Activated CD4-positive, alpha-beta memory T cell treated with anti-CD3 and anti-CD28 coated beads for 36 hours (primary cell): ENCODE measurements around the gene ITGA8. TPM values are rescaled to one million over a fixed set of nuclear protein-coding genes. Genes with fewer than 3 reads are reported as not detected.
"Not testable (repeated sequence)": the region's sequence is repeated elsewhere in the genome, so short reads cannot be mapped to it uniquely, and the experiment has no call there.

ENCODE experiments used
- CTCF ChIA-PET: fragments of 350-600 bp; sonication (Branson Sonifier 250); formaldehyde crosslinking; loops from one replicate; lab custom pipeline; 2021; ENCODE audit warnings: antibody characterized with exemption, inconsistent platforms; lab: Charles Lee
- POLR2A ChIA-PET: fragments of 350-600 bp; sonication (Branson Sonifier 250); formaldehyde crosslinking; loops from one replicate; lab custom pipeline; 2021; ENCODE audit warnings: antibody characterized with exemption; lab: Charles Lee
- DNase-seq: peaks from one replicate; pipeline ENCODE4 v3.0.0-alpha.2; 2020
- H3K27ac Mint-ChIP-seq: one replicate; pipeline ENCODE4 v1.8.0; 2021; ENCODE audit warnings: mixed read lengths
- H3K27me3 Mint-ChIP-seq: one replicate; pipeline ENCODE4 v1.8.0; 2021; ENCODE audit warnings: mixed read lengths
- H3K36me3 Mint-ChIP-seq: one replicate; pipeline ENCODE4 v1.8.0; 2021; ENCODE audit warnings: mixed read lengths
- H3K4me1 Mint-ChIP-seq: one replicate; pipeline ENCODE4 v1.8.0; 2021; ENCODE audit warnings: low read depth, mixed read lengths
- H3K4me3 Mint-ChIP-seq: one replicate; pipeline ENCODE4 v1.8.0; 2021; ENCODE audit warnings: mild to moderate bottlenecking, mixed read lengths
- H3K9me3 Mint-ChIP-seq: one replicate; pipeline ENCODE4 v1.8.0; 2021; ENCODE audit warnings: mixed read lengths
- intact Hi-C: fragments of 100-400 bp; cut with micrococcal nuclease; formaldehyde crosslinking; loops from one replicate; pipeline ENCODE4 v1.15.1; 2023
- total RNA-seq, 2 experiments: library from RNA; stranded (reverse); gene quantifications; one replicate each; pipeline ENCODE4 v1.2.3, GENCODE V29; 2021

ITGA8 gene
- not detected for total RNA-seq

- ChIA-PET CTCF (interaction anchor here (1.2 kb wide), 3 partner anchors 107 to 286 kb away, joined by 3 to 4 read pairs (median 3); no protein-coding TSS in a partner anchor), POLR2A (no interaction called here)
- H3K36me3 Mint-ChIP-seq = no peaks in the 10 kb centered on the region
- H3K27ac Mint-ChIP-seq = no peak within 1 kb of the TSS
- H3K4me1 Mint-ChIP-seq = peaks cover 5% of the 10 kb centered on the region
- DNase-seq = no peak
- no peaks in the 10 kb centered on the region for H3K9me3 Mint-ChIP-seq
- no peak within 1 kb of the TSS for H3K4me3 Mint-ChIP-seq
- peaks cover 35% of the 10 kb centered on the region for H3K27me3 Mint-ChIP-seq
- intact Hi-C loops = loop anchor here (10.0 kb wide), 1 partner anchor 135 kb away; no protein-coding TSS in a partner anchor
Observed at GRCh38 chr10:15719899-15720634, at the start of gene ITGA8. ITGA8 (minus strand) TSS chr10:15719922; CDS start chr10:15719771, 151 bp downstream.

- Mint-ChIP-seq H3K4me3 (no peak overlapping the region), H3K4me1 (no peaks in the 10 kb centered on the region), H3K27ac (no peak overlapping the region), H3K36me3 (peaks cover 4% of the 10 kb centered on the region), H3K9me3 (peaks cover 12% of the 10 kb centered on the region), H3K27me3 (no peaks in the 10 kb centered on the region)
- POLR2A ChIA-PET = no interaction called here
- CTCF ChIA-PET = no interaction called here
- intact Hi-C loops = no loop called here
- no peak for DNase-seq
Observed at GRCh38 chr10:15764892-15765454, 45.3 kb upstream of the ITGA8 start.

GRCh38 chr10:15763006-15763405 lies 43.3 kb upstream of the ITGA8 start:
- Mint-ChIP-seq H3K27ac (no peak overlapping the region), H3K4me3 (no peak overlapping the region), H3K4me1 (no peaks in the 10 kb centered on the region), H3K36me3 (peaks cover 2% of the 10 kb centered on the region), H3K27me3 (no peaks in the 10 kb centered on the region), H3K9me3 (peaks cover 12% of the 10 kb centered on the region)
- ChIA-PET CTCF (no interaction called here), POLR2A (no interaction called here)
- no peak for DNase-seq
- intact Hi-C loops = no loop called here

DNA sequence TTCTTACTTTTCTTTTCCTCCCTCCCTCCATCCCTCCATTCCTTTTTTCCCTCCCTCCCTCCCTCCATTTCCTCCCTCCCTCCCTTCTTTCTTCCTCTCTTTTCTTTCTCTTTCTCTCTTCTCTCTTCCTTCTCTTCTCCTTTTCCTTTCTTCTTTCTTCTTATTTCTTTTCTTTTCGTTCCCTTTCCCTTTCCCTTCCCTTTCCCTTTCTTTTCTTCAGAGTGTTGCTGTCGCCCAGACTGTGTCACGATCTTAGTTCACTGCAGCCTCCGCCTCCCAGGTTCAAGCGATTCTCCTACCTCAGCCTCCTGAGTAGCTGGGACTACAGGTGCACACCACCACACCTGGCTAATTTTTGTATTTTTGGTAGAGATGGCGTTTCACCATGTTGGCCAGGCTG lies 42.5 kb upstream of the ITGA8 start:
- H3K27me3 Mint-ChIP-seq, H3K4me3 Mint-ChIP-seq, POLR2A ChIA-PET, H3K4me1 Mint-ChIP-seq, CTCF ChIA-PET, DNase-seq, H3K27ac Mint-ChIP-seq, intact Hi-C loops, H3K36me3 Mint-ChIP-seq: not testable (repeated sequence)
- peaks cover 12% of the 10 kb centered on the region for H3K9me3 Mint-ChIP-seq

- CTCF ChIA-PET, H3K36me3 Mint-ChIP-seq, H3K4me3 Mint-ChIP-seq, POLR2A ChIA-PET, H3K27ac Mint-ChIP-seq, H3K27me3 Mint-ChIP-seq, H3K4me1 Mint-ChIP-seq, DNase-seq, intact Hi-C loops: not testable (repeated sequence)
- H3K9me3 Mint-ChIP-seq = peaks cover 12% of the 10 kb centered on the region
Observed at GRCh38 chr10:15761224-15761623, 41.5 kb upstream of the ITGA8 start.

DNA sequence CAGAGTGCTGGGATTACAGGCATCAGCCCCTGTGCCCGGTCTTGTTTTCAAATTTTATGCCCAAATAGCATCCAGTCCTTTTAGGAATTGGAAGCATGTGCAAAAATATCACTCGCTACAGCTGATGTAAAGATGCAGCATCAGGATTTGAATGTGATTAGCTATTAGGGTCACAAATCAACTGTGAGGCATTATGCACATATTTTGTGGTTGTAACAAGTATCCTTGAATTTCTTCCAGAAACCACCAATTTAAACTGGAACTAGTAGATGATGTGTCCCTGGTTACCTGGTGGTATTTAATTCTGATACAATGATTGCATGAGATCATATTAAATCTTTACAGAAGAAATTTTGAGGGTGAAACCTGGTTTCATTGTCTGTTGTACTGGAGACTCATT lies 41.0 kb upstream of the ITGA8 start:
- ChIA-PET CTCF (no interaction called here), POLR2A (no interaction called here)
- Mint-ChIP-seq H3K27me3 (peaks cover 6% of the 10 kb centered on the region), H3K27ac (no peak overlapping the region), H3K9me3 (peaks cover 12% of the 10 kb centered on the region), H3K4me1 (no peaks in the 10 kb centered on the region), H3K36me3 (peaks cover 2% of the 10 kb centered on the region), H3K4me3 (no peak overlapping the region)
- intact Hi-C loops = no loop called here
- DNase-seq = no peak

- H3K4me1 Mint-ChIP-seq = no peaks in the 10 kb centered on the region
- ChIA-PET POLR2A (no interaction called here), CTCF (interaction anchor here (0.6 kb wide), 1 partner anchor 392 kb away, joined by 4 read pairs; no protein-coding TSS in a partner anchor)
- H3K27ac Mint-ChIP-seq = no peak overlapping the region
- DNase-seq = no peak
- peaks cover 5% of the 10 kb centered on the region for H3K9me3 Mint-ChIP-seq
- peaks cover 2% of the 10 kb centered on the region for H3K36me3 Mint-ChIP-seq
- H3K4me3 Mint-ChIP-seq = no peak overlapping the region
- intact Hi-C loops = no loop called here
- peaks cover 8% of the 10 kb centered on the region for H3K27me3 Mint-ChIP-seq
Observed at GRCh38 chr10:15759265-15759664, 39.5 kb upstream of the ITGA8 start.

- no peak overlapping the region for H3K4me3 Mint-ChIP-seq
- CTCF ChIA-PET = interaction anchor here (0.6 kb wide), 1 partner anchor 392 kb away, joined by 4 read pairs; no protein-coding TSS in a partner anchor
- intact Hi-C loops = no loop called here
- peaks cover 3% of the 10 kb centered on the region for H3K9me3 Mint-ChIP-seq
- POLR2A ChIA-PET = no interaction called here
- no peaks in the 10 kb centered on the region for H3K4me1 Mint-ChIP-seq
- DNase-seq = no peak
- H3K27ac Mint-ChIP-seq = no peak overlapping the region
- H3K36me3 Mint-ChIP-seq = peaks cover 2% of the 10 kb centered on the region
- H3K27me3 Mint-ChIP-seq = peaks cover 8% of the 10 kb centered on the region
Observed at GRCh38 chr10:15758618-15759017, 38.9 kb upstream of the ITGA8 start.

DNA sequence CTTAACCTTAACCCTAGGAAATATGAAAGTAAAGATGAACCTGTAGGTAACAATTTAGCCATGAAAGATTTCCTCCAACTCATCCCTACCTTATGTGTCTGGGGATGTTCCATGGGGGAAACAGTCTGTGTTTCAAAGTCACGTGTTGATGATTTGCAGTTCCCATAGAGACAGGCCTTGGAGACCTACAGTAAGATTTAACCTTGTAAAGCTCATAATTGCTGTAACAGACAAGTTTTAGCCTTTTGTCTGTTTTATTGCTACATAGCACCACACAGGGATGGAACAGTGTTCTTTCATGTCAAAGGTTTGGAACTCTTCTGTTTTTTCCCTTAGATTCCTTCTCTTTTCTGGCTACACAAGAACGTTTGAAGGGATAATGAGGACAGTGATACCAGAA lies 35.2 kb upstream of the ITGA8 start:
- POLR2A ChIA-PET = no interaction called here

DNA sequence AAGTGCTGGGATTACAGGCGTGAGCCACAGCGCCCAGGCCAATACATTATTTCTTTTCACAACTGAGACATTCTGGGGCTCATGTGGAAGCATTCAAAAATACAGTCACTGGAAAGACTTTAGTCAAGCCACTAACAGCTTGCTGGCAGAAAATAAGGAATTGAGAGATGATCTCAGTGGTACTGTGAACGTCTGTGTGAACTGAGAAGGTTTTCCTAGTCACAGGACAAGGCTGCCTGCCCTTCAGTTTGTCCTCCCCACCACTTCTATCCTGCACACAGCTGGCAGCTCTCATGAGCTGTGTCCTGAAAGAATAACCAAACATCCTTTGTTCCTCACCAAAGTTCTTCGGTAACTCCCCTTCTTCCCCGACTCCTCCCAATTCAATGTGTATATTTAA lies 31.3 kb upstream of the ITGA8 start:
- Mint-ChIP-seq H3K9me3 (no peaks in the 10 kb centered on the region), H3K36me3 (no peaks in the 10 kb centered on the region), H3K4me3 (no peak overlapping the region), H3K27ac (no peak overlapping the region), H3K27me3 (peaks cover 20% of the 10 kb centered on the region), H3K4me1 (no peaks in the 10 kb centered on the region)
- intact Hi-C loops = no loop called here
- CTCF ChIA-PET = no interaction called here
- POLR2A ChIA-PET = no interaction called here
- DNase-seq = no peak

More for the DNA sequence above, 35.2 kb upstream of the ITGA8 start:
- CTCF ChIA-PET = no interaction called here
- no peaks in the 10 kb centered on the region for H3K36me3 Mint-ChIP-seq
- intact Hi-C loops = no loop called here
- no peak for DNase-seq
- H3K4me3 Mint-ChIP-seq = no peak overlapping the region
- no peaks in the 10 kb centered on the region for H3K4me1 Mint-ChIP-seq
- H3K27me3 Mint-ChIP-seq = peaks cover 23% of the 10 kb centered on the region
- no peak overlapping the region for H3K27ac Mint-ChIP-seq
- H3K9me3 Mint-ChIP-seq = no peaks in the 10 kb centered on the region

DNA sequence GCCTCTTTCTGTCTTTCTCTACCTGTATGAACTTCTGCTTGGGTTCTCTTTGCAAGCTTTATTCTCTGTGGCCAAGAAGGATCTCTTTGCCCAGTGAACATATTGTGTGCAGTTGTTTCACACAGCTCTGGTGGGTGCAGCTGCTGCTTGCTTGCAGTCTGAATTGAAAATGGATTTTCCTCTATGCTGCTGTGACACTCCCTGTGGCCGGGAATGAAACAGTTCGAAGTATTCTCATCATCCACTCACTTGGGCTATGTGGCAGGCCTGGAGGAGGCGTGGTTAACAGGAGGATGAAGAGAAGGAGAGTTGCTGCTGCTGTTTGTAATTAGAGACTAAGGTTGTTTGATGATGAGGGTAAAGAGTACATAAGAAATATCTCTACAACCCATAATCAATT lies 28.4 kb upstream of the ITGA8 start:
- H3K4me3 Mint-ChIP-seq = no peak overlapping the region
- no peak for DNase-seq
- POLR2A ChIA-PET = no interaction called here
- peaks cover 17% of the 10 kb centered on the region for H3K27me3 Mint-ChIP-seq
- intact Hi-C loops = no loop called here
- H3K27ac Mint-ChIP-seq = no peak overlapping the region
- no peaks in the 10 kb centered on the region for H3K4me1 Mint-ChIP-seq
- no peaks in the 10 kb centered on the region for H3K9me3 Mint-ChIP-seq
- CTCF ChIA-PET = no interaction called here
- no peaks in the 10 kb centered on the region for H3K36me3 Mint-ChIP-seq

DNA sequence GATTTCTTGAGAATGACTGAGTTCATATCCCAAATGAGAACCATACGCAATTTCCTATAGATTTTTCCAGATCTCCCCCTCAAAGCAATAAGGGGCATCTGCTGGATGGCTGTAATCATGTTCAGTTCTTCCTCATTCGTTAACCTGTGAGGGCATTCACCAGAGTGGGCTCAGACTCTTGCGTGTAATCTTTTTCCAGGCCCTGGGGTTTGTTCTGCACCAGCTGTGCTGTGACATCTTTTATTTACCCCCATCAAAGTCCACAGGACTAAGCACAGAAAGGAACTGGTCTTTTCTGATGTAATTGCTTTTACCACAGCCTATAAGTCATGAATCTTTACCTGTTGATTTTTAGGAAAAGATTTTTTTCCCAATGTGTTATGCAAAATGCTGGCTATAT lies 27.9 kb upstream of the ITGA8 start:
- ChIA-PET POLR2A (no interaction called here), CTCF (interaction anchor here (0.6 kb wide), 1 partner anchor 856 kb away, joined by 3 read pairs; no protein-coding TSS in a partner anchor)
- intact Hi-C loops = no loop called here

More for the DNA sequence above, 27.9 kb upstream of the ITGA8 start:
- no peaks in the 10 kb centered on the region for H3K4me1 Mint-ChIP-seq
- peaks cover 12% of the 10 kb centered on the region for H3K27me3 Mint-ChIP-seq
- no peak overlapping the region for H3K27ac Mint-ChIP-seq
- H3K9me3 Mint-ChIP-seq = no peaks in the 10 kb centered on the region
- H3K36me3 Mint-ChIP-seq = no peaks in the 10 kb centered on the region
- no peak for DNase-seq
- no peak overlapping the region for H3K4me3 Mint-ChIP-seq
